Measurements from ENCODE around the gene GRAMD1B. TPM values are rescaled to one million over a fixed set of nuclear protein-coding genes. Genes with fewer than 3 reads are reported as not detected.

GRAMD1B gene
- total RNA-seq, 4 donors from 2014 or later: 2.1 to 7.8 (median 3.2) TPM

DNA sequence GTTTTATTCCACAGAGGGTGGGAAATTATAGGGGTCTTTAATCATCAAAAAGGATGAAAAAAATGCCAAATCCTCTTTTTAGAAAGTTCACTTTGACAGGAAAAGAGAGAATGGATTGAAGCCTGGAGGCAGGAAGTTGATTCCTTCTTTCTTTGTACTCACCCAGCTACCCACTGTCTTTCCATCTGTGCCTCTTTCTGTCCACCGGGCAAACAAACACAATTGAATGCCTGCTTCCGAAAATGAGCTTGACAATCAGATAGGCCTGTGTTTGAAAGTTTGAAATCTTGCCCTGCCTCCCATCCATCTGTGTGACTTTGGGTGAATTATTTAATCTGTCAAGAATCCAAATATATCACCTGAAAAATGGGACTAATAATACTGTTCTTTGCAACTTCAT lies 143.2 kb downstream of the GRAMD1B start:
- in situ Hi-C loops (cut with MboI; ENCODE audit: low sequenced_read_pairs in 4 of 4): no loop called here
- intact Hi-C loops (cut with DNase I; ENCODE audit: low total_unique reads): no loop called here
- Histone ChIP-seq H3K4me1 (no peaks in the 10 kb centered on the region), H3K27me3 (no peaks in the 10 kb centered on the region), H3K36me3 (no peaks in the 10 kb centered on the region), H3K9me3 (no peaks in the 10 kb centered on the region), H3K27ac (no peak overlapping the region), H3K4me3 (no peak overlapping the region)
- TF ChIP-seq, protein P1, sequence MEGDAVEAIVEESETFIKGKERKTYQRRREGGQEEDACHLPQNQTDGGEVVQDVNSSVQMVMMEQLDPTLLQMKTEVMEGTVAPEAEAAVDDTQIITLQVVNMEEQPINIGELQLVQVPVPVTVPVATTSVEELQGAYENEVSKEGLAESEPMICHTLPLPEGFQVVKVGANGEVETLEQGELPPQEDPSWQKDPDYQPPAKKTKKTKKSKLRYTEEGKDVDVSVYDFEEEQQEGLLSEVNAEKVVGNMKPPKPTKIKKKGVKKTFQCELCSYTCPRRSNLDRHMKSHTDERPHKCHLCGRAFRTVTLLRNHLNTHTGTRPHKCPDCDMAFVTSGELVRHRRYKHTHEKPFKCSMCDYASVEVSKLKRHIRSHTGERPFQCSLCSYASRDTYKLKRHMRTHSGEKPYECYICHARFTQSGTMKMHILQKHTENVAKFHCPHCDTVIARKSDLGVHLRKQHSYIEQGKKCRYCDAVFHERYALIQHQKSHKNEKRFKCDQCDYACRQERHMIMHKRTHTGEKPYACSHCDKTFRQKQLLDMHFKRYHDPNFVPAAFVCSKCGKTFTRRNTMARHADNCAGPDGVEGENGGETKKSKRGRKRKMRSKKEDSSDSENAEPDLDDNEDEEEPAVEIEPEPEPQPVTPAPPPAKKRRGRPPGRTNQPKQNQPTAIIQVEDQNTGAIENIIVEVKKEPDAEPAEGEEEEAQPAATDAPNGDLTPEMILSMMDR (IDR thresholded peaks at IDR 0.05 in 4 of 5, conservative IDR thresholded peaks at IDR 0.05 in 1 of 5): no peak
- no peak for TF ChIP-seq POLR2A (IDR thresholded peaks at IDR 0.05)
- DNase-seq (no peak), ATAC-seq (no peak)

DNA sequence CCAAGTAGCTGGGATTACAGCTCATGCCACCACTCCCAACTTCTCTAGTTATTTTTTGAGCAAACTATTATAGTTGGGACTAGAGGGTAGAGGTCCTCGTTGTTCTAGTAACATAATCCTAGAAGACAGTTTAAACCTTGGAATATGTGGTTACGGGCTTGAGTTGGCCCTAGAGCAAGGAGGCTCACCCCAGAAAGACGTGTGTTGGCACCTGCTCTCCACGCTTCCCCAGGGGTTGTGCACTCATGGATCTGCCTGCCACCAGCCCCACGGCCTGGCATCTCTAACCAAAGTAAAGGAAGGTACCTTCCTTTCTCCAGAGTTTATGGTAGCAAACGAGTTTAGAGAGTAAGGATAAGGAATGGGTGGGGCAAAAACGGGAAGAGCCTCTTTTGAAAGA lies 145.4 kb downstream of the GRAMD1B start:
- no peak for ATAC-seq
- H3K36me3 ChIP-seq: no peaks in the 10 kb centered on the region
- in situ Hi-C loops (cut with MboI; ENCODE audit: low sequenced_read_pairs in 4 of 4): no loop called here
- no peak overlapping the region for H3K4me3 ChIP-seq
- no peak for DNase-seq
- no peaks in the 10 kb centered on the region for H3K9me3 ChIP-seq
- TF ChIP-seq, protein P1 (IDR thresholded peaks at IDR 0.05 in 4 of 5, conservative IDR thresholded peaks at IDR 0.05 in 1 of 5): no peak
- TF ChIP-seq POLR2A (IDR thresholded peaks at IDR 0.05): no peak
- no peaks in the 10 kb centered on the region for H3K27me3 ChIP-seq
- intact Hi-C loops (cut with DNase I; ENCODE audit: low total_unique reads): loop anchor here (5.0 kb wide), 1 partner anchor 63 kb away; no protein-coding TSS in a partner anchor
- no peaks in the 10 kb centered on the region for H3K4me1 ChIP-seq
- H3K27ac ChIP-seq: no peak overlapping the region

DNA sequence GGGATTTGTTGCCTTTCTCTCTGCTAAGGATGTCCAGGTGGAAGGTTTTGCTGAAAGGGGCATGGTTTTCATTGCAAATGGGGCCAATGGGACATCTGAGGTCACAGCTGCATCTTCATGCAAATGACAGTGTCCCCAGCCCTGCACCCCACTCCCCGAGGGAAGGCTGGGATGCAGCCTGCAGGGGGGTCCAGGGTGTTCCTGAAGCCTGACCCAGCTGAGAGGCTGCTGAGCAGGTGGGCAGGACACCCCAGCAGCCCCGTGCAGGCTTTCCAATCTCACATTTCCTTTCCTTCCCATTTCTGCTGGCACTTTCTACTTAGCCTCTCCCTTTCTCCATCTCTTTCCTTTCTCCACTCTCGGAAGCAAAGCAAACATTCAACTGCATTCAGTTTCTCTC lies 146.0 kb downstream of the GRAMD1B start:
- TF ChIP-seq, protein P1 (IDR thresholded peaks at IDR 0.05 in 4 of 5, conservative IDR thresholded peaks at IDR 0.05 in 1 of 5): no peak
- no peak for TF ChIP-seq POLR2A (IDR thresholded peaks at IDR 0.05)
- H3K4me1 ChIP-seq: no peaks in the 10 kb centered on the region
- intact Hi-C loops (cut with DNase I; ENCODE audit: low total_unique reads) (loop anchor here (5.0 kb wide), 1 partner anchor 64 kb away; no protein-coding TSS in a partner anchor), in situ Hi-C loops (cut with MboI; ENCODE audit: low sequenced_read_pairs in 4 of 4) (no loop called here)
- H3K27ac ChIP-seq: no peak overlapping the region
- DNase-seq (no peak), ATAC-seq (no peak)
- no peaks in the 10 kb centered on the region for H3K9me3 ChIP-seq
- no peak overlapping the region for H3K4me3 ChIP-seq
- H3K36me3 ChIP-seq: no peaks in the 10 kb centered on the region
- H3K27me3 ChIP-seq: no peaks in the 10 kb centered on the region

DNA sequence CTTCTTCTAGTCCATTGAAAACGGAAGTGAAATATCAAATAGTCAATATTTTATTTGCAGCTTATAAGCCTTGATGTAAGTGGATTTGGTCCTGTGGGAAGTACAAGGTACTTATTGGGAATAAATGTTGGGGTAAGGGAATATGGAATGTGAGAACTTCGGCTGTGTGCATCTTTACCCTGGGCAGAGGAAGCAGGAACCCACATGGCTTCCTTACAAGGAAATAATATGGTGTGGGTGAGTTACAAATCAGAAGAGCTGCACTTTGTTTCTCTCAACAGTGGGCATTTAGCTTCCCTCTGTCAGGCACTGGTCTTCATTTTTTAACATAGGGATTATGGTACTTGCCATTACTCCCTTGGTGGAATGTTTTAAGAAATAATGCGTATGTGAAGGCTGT lies 146.4 kb downstream of the GRAMD1B start:
- DNase-seq: no peak
- in situ Hi-C loops (cut with MboI; ENCODE audit: low sequenced_read_pairs in 4 of 4) (no loop called here), intact Hi-C loops (cut with DNase I; ENCODE audit: low total_unique reads) (loop anchor here (5.0 kb wide), 1 partner anchor 64 kb away; no protein-coding TSS in a partner anchor)
- Histone ChIP-seq H3K4me3 (no peak overlapping the region), H3K27me3 (no peaks in the 10 kb centered on the region), H3K9me3 (no peaks in the 10 kb centered on the region), H3K27ac (no peak overlapping the region), H3K36me3 (no peaks in the 10 kb centered on the region), H3K4me1 (no peaks in the 10 kb centered on the region)
- TF ChIP-seq, protein P1 (IDR thresholded peaks at IDR 0.05 in 4 of 5, conservative IDR thresholded peaks at IDR 0.05 in 1 of 5): no peak
- TF ChIP-seq POLR2A (IDR thresholded peaks at IDR 0.05): no peak
- ATAC-seq: no peak

DNA sequence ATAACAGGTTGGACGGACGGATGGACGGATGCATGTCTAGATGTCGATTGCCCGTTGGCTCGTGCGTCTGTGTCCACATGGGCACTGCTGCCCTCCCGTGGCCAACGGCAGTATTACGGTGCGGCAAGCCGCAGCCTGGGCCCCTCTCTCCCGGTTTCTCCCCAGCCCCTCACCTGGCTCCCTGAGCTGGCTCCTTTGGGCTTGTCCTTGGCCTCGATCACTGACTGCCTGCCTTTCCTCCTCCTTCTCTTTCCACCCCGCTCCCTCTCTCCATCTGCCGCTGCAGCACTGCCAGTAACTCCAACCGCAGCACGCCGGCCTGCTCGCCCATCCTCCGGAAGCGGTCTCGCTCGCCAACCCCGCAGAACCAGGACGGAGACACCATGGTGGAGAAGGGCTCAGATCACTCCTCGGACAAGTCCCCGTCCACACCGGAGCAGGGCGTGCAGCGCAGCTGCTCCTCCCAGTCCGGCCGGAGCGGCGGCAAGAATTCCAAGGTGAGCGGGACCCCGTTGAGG lies 147.1 kb downstream of the GRAMD1B start:
- Histone ChIP-seq H3K9me3 (no peaks in the 10 kb centered on the region), H3K4me3 (no peak overlapping the region), H3K4me1 (no peaks in the 10 kb centered on the region), H3K27me3 (no peaks in the 10 kb centered on the region), H3K27ac (no peak overlapping the region), H3K36me3 (no peaks in the 10 kb centered on the region)
- in situ Hi-C loops (cut with MboI; ENCODE audit: low sequenced_read_pairs in 4 of 4): no loop called here
- DNase-seq (peak; percentile 17 to 33), ATAC-seq (peak in 1 of 2 donors; percentile 32)
- intact Hi-C loops (cut with DNase I; ENCODE audit: low total_unique reads): loop anchor here (5.0 kb wide), 1 partner anchor 65 kb away; no protein-coding TSS in a partner anchor
- TF ChIP-seq POLR2A (IDR thresholded peaks at IDR 0.05): no peak
- TF ChIP-seq, protein P1 (IDR thresholded peaks at IDR 0.05 in 4 of 5, conservative IDR thresholded peaks at IDR 0.05 in 1 of 5): peak; percentile 50 to 85 (median 82)

Measured in gastrocnemius medialis (tissue), 4 donors.